Measurements from ENCODE around the gene HRH2. TPM values are rescaled to one million over a fixed set of nuclear protein-coding genes. Genes with fewer than 3 reads are reported as not detected.
"Not testable (repeated sequence)": the region's sequence is repeated elsewhere in the genome, so short reads cannot be mapped to it uniquely, and the experiment has no call there.

The HRH2 gene
- total RNA-seq, 2 donors from 2014 or later, result 8.0 to 18.9 TPM

GRCh38 chr5:175750511-175750931 is 92.7 kb downstream of the HRH2 start:
- Histone ChIP-seq H3K27me3 (no peaks in the 10 kb centered on the region), H3K9me3 (no peaks in the 10 kb centered on the region), H3K4me3 (no peak overlapping the region), H3K4me1 (no peaks in the 10 kb centered on the region), H3K27ac (no peak overlapping the region), H3K36me3 (no peaks in the 10 kb centered on the region)
- DNase-seq (ENCODE audit: low spot score), result no peak
- TF ChIP-seq CTCF (IDR thresholded peaks at IDR 0.05), result no peak

GRCh38 chr5:175751369-175751768 is 93.5 kb downstream of the HRH2 start:
- Histone ChIP-seq H3K9me3 (no peaks in the 10 kb centered on the region), H3K36me3 (no peaks in the 10 kb centered on the region), H3K27ac (no peak overlapping the region), H3K27me3 (no peaks in the 10 kb centered on the region), H3K4me3 (no peak overlapping the region), H3K4me1 (no peaks in the 10 kb centered on the region)
- no peak for TF ChIP-seq CTCF (IDR thresholded peaks at IDR 0.05)
- no peak for DNase-seq (ENCODE audit: low spot score)

- no peak for TF ChIP-seq CTCF (IDR thresholded peaks at IDR 0.05)
- H3K36me3 ChIP-seq, result no peaks in the 10 kb centered on the region
- DNase-seq (ENCODE audit: low spot score), result no peak
- H3K27ac ChIP-seq, result no peak overlapping the region
- H3K4me3 ChIP-seq, result no peak overlapping the region
- no peaks in the 10 kb centered on the region for H3K4me1 ChIP-seq
- H3K27me3 ChIP-seq, result no peaks in the 10 kb centered on the region
- no peaks in the 10 kb centered on the region for H3K9me3 ChIP-seq
Measured at GRCh38 chr5:175752826-175753535, 95.1 kb downstream of the HRH2 start.

GRCh38 chr5:175753536-175754402 is 95.9 kb downstream of the HRH2 start:
- no peak for DNase-seq (ENCODE audit: low spot score)
- no peak overlapping the region for H3K27ac ChIP-seq
- no peak for TF ChIP-seq CTCF (IDR thresholded peaks at IDR 0.05)
- no peaks in the 10 kb centered on the region for H3K9me3 ChIP-seq
- H3K36me3 ChIP-seq, result no peaks in the 10 kb centered on the region
- no peak overlapping the region for H3K4me3 ChIP-seq
- H3K27me3 ChIP-seq, result no peaks in the 10 kb centered on the region
- H3K4me1 ChIP-seq, result no peaks in the 10 kb centered on the region

- DNase-seq (ENCODE audit: low spot score), result peak; percentile 5
- not testable (repeated sequence) for H3K4me3 ChIP-seq, H3K27me3 ChIP-seq, H3K27ac ChIP-seq, H3K9me3 ChIP-seq, H3K4me1 ChIP-seq, H3K36me3 ChIP-seq
Measured at GRCh38 chr5:175759991-175760390, 102.1 kb downstream of the HRH2 start.

Other genes with a start within 250 kb of the HRH2 start
- not detected for gene DRD1, start 213.9 kb upstream of the HRH2 start, total RNA-seq
- gene SFXN1, start 179.5 kb upstream of the HRH2 start, total RNA-seq, result 10 to 100 TPM; 23.3 to 33.0 TPM
- gene CPLX2, start 213.5 kb downstream of the HRH2 start, total RNA-seq, result not detected